Endodermal cell (in vitro differentiated cells): ENCODE data around the gene TVP23A. TPM values are rescaled to one million over a fixed set of nuclear protein-coding genes. Genes with fewer than 3 reads are reported as not detected.

Source experiments
- DNase-seq: peaks from one replicate; pipeline ENCODE4 v3.0.0-alpha.2; 2017
- H3K27ac ChIP-seq: 2 replicates; pipeline ENCODE4 v1.5.1; 2013; ENCODE audit warnings: mild to moderate bottlenecking, low read depth, low read length, moderate library complexity
- H3K27me3 ChIP-seq: 2 replicates; pipeline ENCODE4 v1.6.1; 2013; ENCODE audit warnings: mild to moderate bottlenecking, low read length, moderate library complexity; ENCODE audit not compliant: insufficient read depth, control insufficient read depth, poor library complexity, severe bottlenecking
- H3K36me3 ChIP-seq: 2 replicates; pipeline ENCODE4 v1.7.0; 2013; ENCODE audit warnings: mild to moderate bottlenecking, low read length, moderate library complexity; ENCODE audit not compliant: control insufficient read depth, insufficient read depth
- H3K4me1 ChIP-seq: one replicate; pipeline ENCODE4 v1.7.0; 2013; ENCODE audit warnings: low read length; ENCODE audit not compliant: control insufficient read depth, insufficient read depth
- H3K4me3 ChIP-seq: 2 replicates; pipeline ENCODE4 v1.5.1; 2013; ENCODE audit warnings: mild to moderate bottlenecking, low read length, moderate library complexity
- H3K9ac ChIP-seq: 2 replicates; pipeline ENCODE4 v1.6.1; 2013; ENCODE audit warnings: mild to moderate bottlenecking, low read length, moderate library complexity; ENCODE audit not compliant: poor library complexity, severe bottlenecking; ENCODE audit errors: extremely low read depth
- H3K9me3 ChIP-seq: 2 replicates; pipeline ENCODE4 v1.6.1; 2013; ENCODE audit warnings: mild to moderate bottlenecking, low read length, moderate library complexity; ENCODE audit not compliant: control insufficient read depth
- H3K27ac Mint-ChIP-seq: 2 replicates; pipeline ENCODE4 v1.8.0; 2020; ENCODE audit warnings: mixed read lengths
- H3K27me3 Mint-ChIP-seq: 2 replicates; pipeline ENCODE4 v1.8.0; 2021; ENCODE audit warnings: mild to moderate bottlenecking, mixed read lengths; ENCODE audit not compliant: insufficient read depth
- H3K36me3 Mint-ChIP-seq: 2 replicates; pipeline ENCODE4 v1.8.0; 2020; ENCODE audit warnings: low read depth, mixed read lengths
- H3K4me1 Mint-ChIP-seq: 2 replicates; pipeline ENCODE4 v1.8.0; 2020; ENCODE audit warnings: mixed read lengths
- H3K4me3 Mint-ChIP-seq: 2 replicates; pipeline ENCODE4 v1.8.0; 2020; ENCODE audit warnings: mild to moderate bottlenecking, moderate library complexity, mixed read lengths
- H3K9me3 Mint-ChIP-seq: 2 replicates; pipeline ENCODE4 v1.8.0; 2020; ENCODE audit warnings: mild to moderate bottlenecking, mixed read lengths
- WGBS, 2 experiments: methylation state at CpG; one replicate each; pipeline versions ENCODE4 v1.1.5 to v1.1.7; 2013; ENCODE audit warnings: missing lambda C conversion rate in 2 of 2, mixed read lengths in 1 of 2; ENCODE audit not compliant: insufficient coverage in 1 of 2, insufficient read length in 1 of 2; 5-methylcytosine and 5-hydroxymethylcytosine counted together
- total RNA-seq, 2 donors: library from RNA; stranded (reverse); fragmentation: NEBNext Ultra II Directional in 1 of 2; extraction: Animal tissue kit (Norgen Biotek cat#: 25700) in 1 of 2; gene quantifications; 2 replicates in 1 of 2; 3 replicates in 1 of 2; pipeline ENCODE4 v1.2.1, GENCODE V29; 2021
- TF ChIP-seq, protein P1 (sequence below): fragments of 200-600 bp; sonication (generic); conservative IDR thresholded peaks from 2 replicates; pipeline ENCODE4 v1.5.0; 2021; ENCODE audit warnings: antibody characterized with exemption, mild to moderate bottlenecking

TVP23A gene
- total RNA-seq, 2 donors from 2014 or later: 7.6 to 13.6 TPM

DNA sequence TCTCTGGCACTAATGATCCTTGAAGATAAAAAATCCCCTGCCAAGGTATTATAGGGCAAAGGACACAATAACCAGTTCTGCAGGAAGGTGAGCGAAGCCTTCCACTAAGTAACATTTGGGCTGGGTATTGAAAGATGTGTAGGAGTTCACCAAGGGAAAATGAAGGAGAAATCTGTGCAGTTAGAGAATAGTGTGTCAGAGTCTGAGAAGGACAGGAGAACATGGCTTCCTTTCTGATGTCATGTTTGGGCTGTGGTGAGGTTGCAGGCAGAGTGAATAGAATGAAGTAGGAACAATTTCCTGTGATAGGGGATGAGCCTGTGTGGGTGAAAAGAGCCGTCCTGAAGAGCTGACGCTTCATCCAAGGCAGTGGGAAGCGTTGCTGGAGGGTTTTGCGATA is 34.4 kb upstream of the TVP23A start:
- no peak overlapping the region for H3K9ac ChIP-seq
- TF ChIP-seq, protein P1, sequence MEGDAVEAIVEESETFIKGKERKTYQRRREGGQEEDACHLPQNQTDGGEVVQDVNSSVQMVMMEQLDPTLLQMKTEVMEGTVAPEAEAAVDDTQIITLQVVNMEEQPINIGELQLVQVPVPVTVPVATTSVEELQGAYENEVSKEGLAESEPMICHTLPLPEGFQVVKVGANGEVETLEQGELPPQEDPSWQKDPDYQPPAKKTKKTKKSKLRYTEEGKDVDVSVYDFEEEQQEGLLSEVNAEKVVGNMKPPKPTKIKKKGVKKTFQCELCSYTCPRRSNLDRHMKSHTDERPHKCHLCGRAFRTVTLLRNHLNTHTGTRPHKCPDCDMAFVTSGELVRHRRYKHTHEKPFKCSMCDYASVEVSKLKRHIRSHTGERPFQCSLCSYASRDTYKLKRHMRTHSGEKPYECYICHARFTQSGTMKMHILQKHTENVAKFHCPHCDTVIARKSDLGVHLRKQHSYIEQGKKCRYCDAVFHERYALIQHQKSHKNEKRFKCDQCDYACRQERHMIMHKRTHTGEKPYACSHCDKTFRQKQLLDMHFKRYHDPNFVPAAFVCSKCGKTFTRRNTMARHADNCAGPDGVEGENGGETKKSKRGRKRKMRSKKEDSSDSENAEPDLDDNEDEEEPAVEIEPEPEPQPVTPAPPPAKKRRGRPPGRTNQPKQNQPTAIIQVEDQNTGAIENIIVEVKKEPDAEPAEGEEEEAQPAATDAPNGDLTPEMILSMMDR: no peak
- Mint-ChIP-seq H3K4me3 (no peak overlapping the region), H3K27me3 (no peaks in the 10 kb centered on the region), H3K36me3 (no peaks in the 10 kb centered on the region), H3K4me1 (no peaks in the 10 kb centered on the region), H3K9me3 (no peaks in the 10 kb centered on the region), H3K27ac (no peak overlapping the region)
- no peaks in the 10 kb centered on the region for H3K36me3 ChIP-seq
- no peak for DNase-seq
- no peak overlapping the region for H3K4me3 ChIP-seq
- no peaks in the 10 kb centered on the region for H3K4me1 ChIP-seq
- no peak overlapping the region for H3K27ac ChIP-seq
- no peaks in the 10 kb centered on the region for H3K9me3 ChIP-seq
- WGBS, 2 experiments: 93 to 98% methylated on average over 4 to 5 of the region's 5 CpGs
- no peaks in the 10 kb centered on the region for H3K27me3 ChIP-seq

DNA sequence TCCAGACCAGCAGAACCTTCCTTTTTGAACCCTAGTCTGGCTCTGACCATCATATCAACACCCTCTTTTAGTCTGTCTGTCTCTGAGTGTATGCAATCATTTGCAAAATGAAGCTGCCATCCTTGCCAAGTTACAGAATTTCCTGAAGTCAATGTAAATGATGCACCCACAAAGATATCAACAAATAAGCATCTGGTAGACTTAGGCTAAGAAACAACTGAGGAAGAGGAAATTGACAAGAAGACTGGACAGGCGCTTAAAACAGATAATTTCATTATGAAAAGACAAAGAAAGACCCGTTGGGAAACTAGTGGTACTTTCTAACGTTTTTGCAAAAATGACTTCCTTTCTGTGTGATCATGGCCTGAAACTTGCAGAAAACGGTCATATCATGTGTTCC is 33.7 kb upstream of the TVP23A start:
- Histone ChIP-seq H3K27me3 (no peaks in the 10 kb centered on the region), H3K4me1 (no peaks in the 10 kb centered on the region), H3K27ac (no peak overlapping the region), H3K9ac (no peak overlapping the region), H3K4me3 (no peak overlapping the region), H3K36me3 (no peaks in the 10 kb centered on the region), H3K9me3 (no peaks in the 10 kb centered on the region)
- no peak for DNase-seq
- TF ChIP-seq, protein P1: no peak
- Mint-ChIP-seq H3K27ac (no peak overlapping the region), H3K9me3 (no peaks in the 10 kb centered on the region), H3K4me3 (no peak overlapping the region), H3K4me1 (no peaks in the 10 kb centered on the region), H3K36me3 (no peaks in the 10 kb centered on the region), H3K27me3 (no peaks in the 10 kb centered on the region)
- 83 to 92% methylated on average over 3 to 4 of the region's 4 CpGs for WGBS, 2 experiments

DNA sequence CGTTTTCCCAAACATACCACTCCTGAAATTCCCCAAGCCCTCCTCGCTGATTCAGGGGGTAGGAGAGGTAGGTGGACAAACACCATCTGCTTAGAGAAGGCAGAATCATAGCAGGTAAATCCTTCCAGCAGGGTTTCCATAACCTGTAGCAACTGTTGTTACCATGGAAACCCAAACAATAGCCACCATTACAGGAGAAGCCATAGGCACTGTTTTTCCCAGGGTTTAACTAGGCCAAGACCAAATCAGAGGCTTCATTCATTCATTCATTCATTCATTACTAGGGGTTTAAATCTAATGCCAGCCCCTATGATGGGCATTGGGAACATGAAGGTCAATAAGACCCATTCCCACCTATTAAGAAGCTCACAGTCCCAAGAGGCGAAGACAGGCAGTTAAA is 32.9 kb upstream of the TVP23A start:
- no peak overlapping the region for H3K27ac ChIP-seq
- Mint-ChIP-seq H3K4me1 (no peaks in the 10 kb centered on the region), H3K9me3 (no peaks in the 10 kb centered on the region), H3K27ac (peak overlapping the region; percentile 41), H3K4me3 (no peak overlapping the region), H3K36me3 (no peaks in the 10 kb centered on the region), H3K27me3 (no peaks in the 10 kb centered on the region)
- no peaks in the 10 kb centered on the region for H3K9me3 ChIP-seq
- H3K36me3 ChIP-seq: no peaks in the 10 kb centered on the region
- no peak overlapping the region for H3K4me3 ChIP-seq
- TF ChIP-seq, protein P1: no peak
- no peaks in the 10 kb centered on the region for H3K27me3 ChIP-seq
- no peak for DNase-seq
- WGBS, 2 experiments: 100% methylated on average over 2 of the region's 3 CpGs
- no peaks in the 10 kb centered on the region for H3K4me1 ChIP-seq
- H3K9ac ChIP-seq: no peak overlapping the region
